Skin epidermis (tissue), 12 donors: Measurements from ENCODE around the gene OSBPL5.

Experiments used
- H3K27ac ChIP-seq, 21 experiments: fragments of 200-600 bp; sonication (generic) in 11 of 21; one replicate each; pipeline ENCODE4 v1.5.0; 2020; ENCODE audit warnings: mild to moderate bottlenecking in 3 of 21, inconsistent platforms in 2 of 21, moderate library complexity in 2 of 21
- H3K4me3 ChIP-seq, 7 experiments: fragments of 200-600 bp; sonication (generic) in 2 of 7; one replicate each; pipeline ENCODE4 v1.5.0; 2020; ENCODE audit warnings: inconsistent platforms in 2 of 7, mild to moderate bottlenecking in 2 of 7, moderate library complexity in 1 of 7

OSBPL5 gene, protein sequence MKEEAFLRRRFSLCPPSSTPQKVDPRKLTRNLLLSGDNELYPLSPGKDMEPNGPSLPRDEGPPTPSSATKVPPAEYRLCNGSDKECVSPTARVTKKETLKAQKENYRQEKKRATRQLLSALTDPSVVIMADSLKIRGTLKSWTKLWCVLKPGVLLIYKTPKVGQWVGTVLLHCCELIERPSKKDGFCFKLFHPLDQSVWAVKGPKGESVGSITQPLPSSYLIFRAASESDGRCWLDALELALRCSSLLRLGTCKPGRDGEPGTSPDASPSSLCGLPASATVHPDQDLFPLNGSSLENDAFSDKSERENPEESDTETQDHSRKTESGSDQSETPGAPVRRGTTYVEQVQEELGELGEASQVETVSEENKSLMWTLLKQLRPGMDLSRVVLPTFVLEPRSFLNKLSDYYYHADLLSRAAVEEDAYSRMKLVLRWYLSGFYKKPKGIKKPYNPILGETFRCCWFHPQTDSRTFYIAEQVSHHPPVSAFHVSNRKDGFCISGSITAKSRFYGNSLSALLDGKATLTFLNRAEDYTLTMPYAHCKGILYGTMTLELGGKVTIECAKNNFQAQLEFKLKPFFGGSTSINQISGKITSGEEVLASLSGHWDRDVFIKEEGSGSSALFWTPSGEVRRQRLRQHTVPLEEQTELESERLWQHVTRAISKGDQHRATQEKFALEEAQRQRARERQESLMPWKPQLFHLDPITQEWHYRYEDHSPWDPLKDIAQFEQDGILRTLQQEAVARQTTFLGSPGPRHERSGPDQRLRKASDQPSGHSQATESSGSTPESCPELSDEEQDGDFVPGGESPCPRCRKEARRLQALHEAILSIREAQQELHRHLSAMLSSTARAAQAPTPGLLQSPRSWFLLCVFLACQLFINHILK

GRCh38 chr11:3165152-3165705 lies at the start of gene OSBPL5:
Gene OSBPL5, minus strand, starts transcription at chr11:3165310. Its CDS starts 36,162 bp downstream, at chr11:3129148.
- H3K27ac ChIP-seq = peak within 1 kb of the TSS; percentile 53 to 94 (median 81)
- peak within 1 kb of the TSS; percentile 40 to 85 (median 64) for H3K4me3 ChIP-seq

- no peak overlapping the region for H3K27ac ChIP-seq
- no peak overlapping the region for H3K4me3 ChIP-seq
Observed at GRCh38 chr11:3214420-3214699, 49.2 kb upstream of the OSBPL5 start.

- Histone ChIP-seq H3K4me3 (no peak overlapping the region), H3K27ac (no peak overlapping the region)
Observed at GRCh38 chr11:3213659-3214419, 48.7 kb upstream of the OSBPL5 start.

- Histone ChIP-seq H3K27ac (no peak overlapping the region), H3K4me3 (no peak overlapping the region)
Observed at GRCh38 chr11:3208272-3208671, 43.2 kb upstream of the OSBPL5 start.

DNA sequence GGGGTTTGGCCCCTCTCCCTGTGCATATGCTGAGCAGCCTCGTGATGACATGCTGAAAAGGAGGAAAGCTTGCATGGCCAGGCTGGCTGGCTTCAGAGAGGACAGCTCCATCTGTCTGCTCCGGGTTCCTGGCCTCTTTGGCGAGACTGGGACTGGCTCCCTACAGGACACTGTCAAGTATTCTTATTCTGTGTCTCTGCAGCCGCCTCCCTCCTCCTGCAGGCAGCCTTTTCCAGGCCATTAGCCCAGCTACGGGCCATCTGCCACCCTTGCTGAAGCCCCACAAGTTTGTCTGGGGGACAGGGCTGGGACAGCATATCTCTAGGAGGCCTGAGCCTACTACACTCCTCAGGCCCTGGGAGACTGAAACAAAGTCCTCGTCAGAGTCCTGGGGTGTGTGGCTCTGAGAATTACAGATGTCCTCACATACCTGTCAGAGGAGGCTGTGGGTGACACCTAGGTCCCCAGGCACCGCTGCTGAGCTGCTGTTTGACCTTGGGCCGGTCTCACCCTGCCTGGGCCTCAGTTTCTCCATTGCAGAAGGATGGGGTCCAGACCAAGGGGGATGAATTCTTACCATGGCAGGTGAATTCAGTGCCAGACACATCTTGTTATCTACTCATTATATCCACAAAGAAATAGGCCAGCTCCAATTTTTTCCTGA lies 42.5 kb upstream of the OSBPL5 start:
- Histone ChIP-seq H3K27ac (no peak overlapping the region), H3K4me3 (no peak overlapping the region)

GRCh38 chr11:3206922-3207204 lies 41.8 kb upstream of the OSBPL5 start:
- H3K4me3 ChIP-seq = no peak overlapping the region
- no peak overlapping the region for H3K27ac ChIP-seq

GRCh38 chr11:3206156-3206921 lies 41.2 kb upstream of the OSBPL5 start:
- Histone ChIP-seq H3K27ac (no peak overlapping the region), H3K4me3 (no peak overlapping the region)

DNA sequence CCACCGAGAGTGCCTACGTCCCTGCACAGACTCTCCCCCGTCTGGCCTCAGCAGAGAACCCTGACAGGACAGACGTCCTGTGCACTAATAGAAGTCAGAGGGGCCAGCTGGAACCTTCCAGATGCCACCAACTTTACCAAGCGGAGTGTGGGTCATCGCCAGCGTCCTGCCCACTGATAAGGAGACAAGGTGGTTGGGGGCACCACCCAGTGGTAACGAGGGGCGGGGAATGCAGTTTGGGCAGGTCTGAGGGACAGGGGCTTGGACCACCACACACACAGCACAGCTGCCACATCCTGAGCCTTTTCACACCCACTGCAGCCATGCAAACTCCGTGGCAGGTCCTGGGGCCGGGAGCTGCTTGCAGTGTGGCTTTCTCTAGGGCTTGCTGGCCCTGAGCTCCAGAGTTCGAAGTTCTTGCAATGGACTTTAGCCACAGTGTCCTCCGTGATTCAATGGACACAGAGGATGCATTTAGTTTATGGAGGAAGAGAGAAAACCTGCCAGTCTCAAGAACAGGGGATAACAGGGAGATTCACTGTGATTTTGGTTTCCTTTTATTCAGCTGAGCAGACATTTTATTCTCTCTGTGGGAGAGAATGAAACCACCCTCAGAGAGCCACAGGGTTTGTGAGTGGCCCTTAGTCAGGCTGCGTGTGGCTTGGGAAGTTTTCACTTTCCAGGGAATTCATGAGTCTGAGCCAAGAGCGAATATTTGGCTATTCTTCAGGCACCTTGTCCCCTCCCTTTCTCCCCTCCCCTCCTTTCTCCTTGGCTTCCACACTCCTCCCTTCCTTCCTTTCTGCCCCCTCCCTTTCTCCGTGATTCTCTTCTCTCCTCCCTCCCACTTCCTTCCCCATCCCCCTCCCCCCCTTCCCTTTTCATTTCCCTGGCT lies 40.4 kb upstream of the OSBPL5 start:
- H3K4me3 ChIP-seq = no peak overlapping the region
- H3K27ac ChIP-seq = no peak overlapping the region

DNA sequence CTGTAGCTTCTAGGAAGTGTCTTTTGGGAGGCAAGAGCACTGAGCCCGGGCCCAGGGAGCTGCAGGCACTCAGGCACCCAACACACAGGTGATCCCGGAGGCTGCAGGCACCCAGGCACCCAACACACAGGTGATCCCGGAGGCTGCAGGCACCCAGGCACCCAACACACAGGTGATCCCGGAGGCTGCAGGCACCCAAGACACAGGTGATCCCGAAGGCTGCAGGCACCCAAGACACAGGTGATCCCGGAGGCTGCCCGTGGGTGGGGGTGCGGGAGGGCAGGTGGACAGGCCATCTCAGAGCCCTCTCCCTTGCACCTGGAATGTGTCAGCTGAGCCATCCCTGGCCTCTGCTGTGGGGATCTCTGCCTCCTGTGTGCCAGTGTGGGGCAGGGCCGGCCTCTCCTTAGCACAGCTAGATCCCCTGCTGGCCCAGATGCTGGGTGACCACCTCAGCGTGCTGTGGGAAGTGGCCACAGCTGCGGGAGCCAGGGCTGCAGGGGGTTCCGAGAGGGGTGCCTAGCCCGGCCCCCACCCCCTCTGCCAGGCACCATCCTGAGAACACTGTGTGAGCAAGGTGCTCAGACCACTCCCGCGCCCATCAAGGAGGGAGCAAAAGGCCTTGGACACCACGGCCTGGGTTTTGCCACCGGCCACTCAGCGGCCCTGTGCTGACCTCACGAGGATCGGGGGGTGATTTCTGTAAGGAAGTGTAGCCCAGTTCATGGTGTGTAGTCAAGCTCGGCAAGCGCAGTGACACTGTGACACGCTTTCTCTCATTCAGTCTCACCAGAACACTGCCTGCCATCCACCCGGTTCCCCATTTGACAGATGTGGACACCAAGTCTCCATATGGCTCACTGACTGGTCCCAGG lies 39.3 kb upstream of the OSBPL5 start:
- no peak overlapping the region for H3K4me3 ChIP-seq
- H3K27ac ChIP-seq = no peak overlapping the region

DNA sequence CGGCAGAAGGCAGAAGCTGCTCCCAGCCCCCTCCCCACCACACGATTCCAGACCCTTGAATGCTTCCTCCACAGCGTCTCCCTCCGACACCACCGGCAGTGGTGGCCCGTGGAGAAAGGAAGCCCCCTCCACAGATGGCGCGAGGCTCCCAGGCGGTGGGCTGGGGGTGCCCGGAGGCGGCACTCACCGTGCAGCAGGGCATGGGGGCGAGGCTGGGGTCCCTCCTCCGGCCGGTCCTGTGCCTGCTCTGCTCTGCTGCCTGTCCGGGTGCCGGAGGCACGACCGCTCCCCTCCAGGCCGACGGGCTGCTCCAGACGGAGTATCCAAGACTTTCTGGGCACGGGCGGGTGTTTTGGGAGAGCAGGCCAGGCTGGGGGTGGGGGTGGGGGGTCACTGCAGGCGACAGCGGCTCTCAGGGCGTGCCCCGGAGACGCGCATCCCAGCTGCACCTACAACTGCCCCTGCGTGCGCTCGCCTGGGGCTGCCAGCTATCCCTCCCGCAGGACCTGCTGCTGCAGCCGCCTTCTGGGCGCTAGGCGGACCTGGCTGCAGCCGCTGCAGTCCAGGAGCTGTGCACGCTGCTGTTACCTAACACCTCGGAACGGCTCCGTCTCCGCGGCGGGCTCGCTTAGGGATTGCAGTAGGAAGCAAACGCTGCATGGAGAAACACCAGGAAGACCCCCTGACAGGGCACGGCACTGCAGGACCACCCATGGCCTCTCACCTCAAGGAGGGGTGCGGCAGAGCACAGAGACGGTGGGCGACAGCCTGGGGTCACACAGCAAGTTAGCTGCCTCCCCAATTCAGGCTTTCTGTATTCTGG lies 38.3 kb upstream of the OSBPL5 start:
- Histone ChIP-seq H3K27ac (no peak overlapping the region), H3K4me3 (no peak overlapping the region)

GRCh38 chr11:3202759-3203158 lies 37.6 kb upstream of the OSBPL5 start:
- no peak overlapping the region for H3K4me3 ChIP-seq
- no peak overlapping the region for H3K27ac ChIP-seq

GRCh38 chr11:3202305-3202704 lies 37.2 kb upstream of the OSBPL5 start:
- Histone ChIP-seq H3K4me3 (no peak overlapping the region), H3K27ac (no peak overlapping the region)

DNA sequence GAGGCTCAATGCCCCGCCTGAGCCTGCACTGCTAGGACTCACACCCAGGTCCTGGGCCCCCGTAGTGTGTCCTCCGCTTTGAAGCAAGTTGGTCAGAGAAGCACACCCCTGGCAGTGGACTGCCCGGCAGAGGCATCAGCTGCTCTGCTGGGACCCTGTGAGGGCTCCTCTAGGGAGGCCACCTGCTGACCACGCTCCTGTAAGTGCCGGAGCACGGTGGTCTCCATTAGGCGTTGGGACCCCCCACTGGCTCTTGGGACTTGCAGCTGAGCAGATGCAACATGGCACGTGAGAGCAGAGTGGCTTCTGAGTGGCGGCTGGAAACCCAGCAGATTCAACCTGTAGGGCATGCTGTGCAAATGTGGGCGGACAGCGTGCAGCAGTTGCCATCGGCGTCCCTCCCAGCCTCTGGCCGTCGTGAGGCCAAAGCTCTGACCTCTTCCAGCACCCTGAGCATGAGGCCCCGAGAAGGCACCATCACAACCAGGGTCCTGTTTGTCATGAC lies 36.6 kb upstream of the OSBPL5 start:
- Histone ChIP-seq H3K4me3 (no peak overlapping the region), H3K27ac (no peak overlapping the region)

GRCh38 chr11:3201112-3201581 lies 36.0 kb upstream of the OSBPL5 start:
- no peak overlapping the region for H3K4me3 ChIP-seq
- no peak overlapping the region for H3K27ac ChIP-seq

DNA sequence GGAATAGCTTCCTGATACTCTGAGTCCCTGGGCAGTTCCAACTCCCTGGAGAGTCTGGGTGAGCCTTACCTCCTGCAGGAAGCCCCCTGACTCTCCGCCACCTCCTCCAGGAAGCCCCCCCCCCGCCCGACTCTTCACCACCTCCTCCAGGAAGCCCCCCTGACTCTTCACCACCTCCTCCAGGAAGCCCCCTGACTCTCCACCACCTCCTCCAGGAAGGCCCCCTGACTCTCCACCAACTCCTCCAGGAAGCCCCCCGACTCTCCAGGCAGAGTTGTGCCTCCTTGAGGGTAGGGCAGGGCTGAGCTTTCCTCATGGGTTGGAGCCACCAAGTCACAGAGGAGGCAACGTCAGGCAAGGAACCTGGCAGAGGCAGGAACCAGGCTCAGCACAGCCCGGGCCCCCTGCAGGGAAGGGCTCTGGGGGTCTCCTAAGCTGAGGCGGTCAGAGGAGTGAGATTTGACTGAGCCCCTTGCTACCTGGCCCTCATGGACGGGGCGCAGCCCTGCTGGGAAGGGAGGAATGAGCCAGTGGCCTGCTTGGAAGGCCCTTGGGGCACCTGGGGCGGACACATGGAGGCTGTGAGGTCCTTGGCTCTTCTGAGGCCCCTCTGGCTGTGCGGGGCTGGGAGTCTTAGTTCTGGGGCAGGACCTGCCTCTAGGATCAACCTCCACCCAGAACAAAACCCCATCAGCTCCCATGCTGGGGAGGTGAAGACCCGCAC lies 35.4 kb upstream of the OSBPL5 start:
- no peak overlapping the region for H3K4me3 ChIP-seq
- H3K27ac ChIP-seq = no peak overlapping the region
